K562 (cell line): Measurements from ENCODE around the gene MSH4. TPM values are rescaled to one million over a fixed set of nuclear protein-coding genes. Genes with fewer than 3 reads are reported as not detected.

Source experiments
- BRD4 ChIP-seq: fragments of 200-600 bp; sonication (generic); IDR thresholded peaks from 2 replicates; pipeline ENCODE4 v1.6.1; 2017; ENCODE audit warnings: inconsistent platforms
- CREB1 ChIP-seq, 2 experiments: sonication (generic) in 1 of 2; formaldehyde crosslinking in 1 of 2; IDR thresholded peaks; 2 replicates each; pipeline versions ENCODE4 v1.6.1 to v1.8.0; 2012 to 2022; ENCODE audit warnings: inconsistent platforms in 1 of 2, mild to moderate bottlenecking in 1 of 2, missing genetic modification reagents in 1 of 2, moderate library complexity in 1 of 2
- CTBP1 ChIP-seq: fragments of 450-650 bp; IDR thresholded peaks from 2 replicates; pipeline ENCODE4 v1.6.1; 2016; ENCODE audit warnings: borderline replicate concordance
- CXXC5 ChIP-seq: fragments of 250-450 bp; sonication (Bioruptor Pico); IDR thresholded peaks from 2 replicates; pipeline ENCODE4 v1.8.0; 2022; ENCODE audit warnings: inconsistent platforms, mild to moderate bottlenecking, moderate library complexity
- NFIX ChIP-seq: fragments of 250-450 bp; sonication (Bioruptor Pico); IDR thresholded peaks from 2 replicates; pipeline ENCODE4 v1.4.0; 2020; ENCODE audit warnings: low read depth, mild to moderate bottlenecking, moderate library complexity
- POLR2AphosphoS5 ChIP-seq: IDR thresholded peaks from 2 replicates; pipeline ENCODE4 v1.6.1; 2011; ENCODE audit warnings: mild to moderate bottlenecking, low read depth, low read length, moderate library complexity; ENCODE audit not compliant: control insufficient read depth, insufficient read depth
- POLR2H ChIP-seq: IDR thresholded peaks from 2 replicates; pipeline ENCODE4 v1.6.1; 2016; ENCODE audit warnings: missing genetic modification characterization, low read depth, mild to moderate bottlenecking, control low read depth, missing compliant biosample characterization, moderate library complexity
- RBM34 ChIP-seq: fragments of 200-400 bp; formaldehyde crosslinking; IDR thresholded peaks from 2 replicates; pipeline ENCODE4 v1.6.1; 2018; ENCODE audit warnings: low read length, borderline replicate concordance; ENCODE audit not compliant: insufficient read depth
- ZBTB40 ChIP-seq, 2 experiments: fragments of 450-650 bp in 1 of 2; sonication (generic) in 1 of 2; formaldehyde crosslinking in 1 of 2; IDR thresholded peaks; 2 replicates each; pipeline versions ENCODE4 v1.7.1 to v1.9.0; 2016 to 2022; ENCODE audit warnings: inconsistent platforms in 1 of 2, mild to moderate bottlenecking in 1 of 2, missing genetic modification reagents in 1 of 2
- ZNF354B ChIP-seq: fragments of 250-450 bp; sonication (Bioruptor Pico); IDR thresholded peaks from 2 replicates; pipeline ENCODE4 v1.4.0; 2020
- ZNF584 ChIP-seq: fragments of 200-800 bp; sonication (Bioruptor generic); IDR thresholded peaks from 2 replicates; pipeline ENCODE4 v1.6.1; 2016; ENCODE audit warnings: low read depth, mild to moderate bottlenecking, missing genetic modification characterization, missing compliant biosample characterization
- polyA plus RNA-seq, 8 experiments: library from polyadenylated mRNA; depleted of rRNA in 4 of 8; stranded (reverse) in 5 of 8; unstranded in 3 of 8; fragments of >200 nt; fragmentation: Nextera tagmentation in 2 of 8; fragmentation: Illumina TruSeq in 1 of 8; extraction: Ambion mirVana in 2 of 8; extraction: Trizol in 1 of 8; gene quantifications; 2 replicates each; pipeline versions ENCODE4 v1.2.1 to v1.2.3, GENCODE V29; 2011 to 2014; ENCODE audit warnings: inconsistent platforms in 1 of 8, missing spikeins in 1 of 8
- total RNA-seq, 7 experiments: library from RNA; depleted of rRNA in 6 of 7; stranded (reverse); fragments of >200 nt in 6 of 7; fragmentation: Illumina TruSeq in 2 of 7; extraction: Trizol in 2 of 7; gene quantifications; 2 replicates each; pipeline versions ENCODE4 v1.2.1 to v1.2.3, GENCODE V29; 2011 to 2021; ENCODE audit warnings: low replicate concordance in 1 of 7

Gene MSH4
- total and polyA plus RNA-seq, 9 of the 15 experiments (the other 6 are each of a cell fraction or from before 2014, with no cell fraction given) = 0.04 to 0.18 (median 0.12) TPM; not detected in 4

GRCh38 chr1:75785983-75786853 is 10.5 kb upstream of the MSH4 start, which contains the start of gene RABGGTB (continued):
- no peak for TF ChIP-seq ZBTB40 (IDR thresholded peaks at IDR 0.05)
- TF ChIP-seq ZBTB40 (CRISPR knock-in tag; IDR thresholded peaks at IDR 0.05) = no peak
- no peak; the same call in 1 of the 2 replicates for TF ChIP-seq CTBP1
- TF ChIP-seq NFIX (CRISPR knock-in tag) = no peak
- TF ChIP-seq CXXC5 (CRISPR knock-in tag) = peak; percentile 19; the same call in 1 of the 2 replicates
- no peak; the same call in 1 of the 2 replicates for TF ChIP-seq BRD4
- no peak for TF ChIP-seq RBM34
- peak; percentile 52; the same call in 1 of the 2 replicates for TF ChIP-seq CREB1 (IDR thresholded peaks at IDR 0.05)
- TF ChIP-seq CREB1 (CRISPR knock-in tag; IDR thresholded peaks at IDR 0.05) = no peak
- TF ChIP-seq ZNF584 (CRISPR knock-in tag) = no peak
- peak; percentile 100 for TF ChIP-seq POLR2AphosphoS5
- peak; percentile 97 for TF ChIP-seq POLR2H (tag)
- no peak for TF ChIP-seq ZNF354B
